K562 (cell line): Measurements from ENCODE around the gene FAM156A. TPM values are rescaled to one million over a fixed set of nuclear protein-coding genes. Genes with fewer than 3 reads are reported as not detected.

Source experiments
- ESRRA ChIP-seq: fragments of 450-650 bp; IDR thresholded peaks from 2 replicates; pipeline ENCODE4 v1.6.1; 2014; ENCODE audit warnings: low read depth, mild to moderate bottlenecking, moderate library complexity, borderline replicate concordance
- FOXK2 ChIP-seq, 2 experiments: fragments of 450-650 bp; IDR thresholded peaks in 1 of 2; conservative IDR thresholded peaks in 1 of 2; 2 replicates each; pipeline ENCODE4 v1.6.1; 2016; ENCODE audit warnings: low read depth in 2 of 2, mild to moderate bottlenecking in 1 of 2
- GTF2F1 ChIP-seq: IDR thresholded peaks from 2 replicates; pipeline ENCODE4 v1.6.1; 2011; ENCODE audit warnings: low read depth, low read length, improper control_type of control experiment
- HNRNPLL ChIP-seq: fragments of 200-400 bp; formaldehyde crosslinking; IDR thresholded peaks from 2 replicates; pipeline ENCODE4 v1.6.1; 2017; ENCODE audit warnings: low read length, low read depth, mild to moderate bottlenecking; ENCODE audit not compliant: poor library complexity, severe bottlenecking
- KLF1 ChIP-seq: fragments of 450-650 bp; IDR thresholded peaks from 2 replicates; pipeline ENCODE4 v1.6.1; 2016; ENCODE audit warnings: missing genetic modification characterization, missing compliant biosample characterization
- NFYB ChIP-seq: IDR thresholded peaks from 2 replicates; pipeline ENCODE4 v1.6.1; 2011; ENCODE audit warnings: mild to moderate bottlenecking, moderate library complexity; ENCODE audit not compliant: insufficient read length; ENCODE audit errors: extremely low read depth
- NR2C1 ChIP-seq, 2 experiments: fragments of 450-650 bp; IDR thresholded peaks; 2 replicates each; pipeline ENCODE4 v1.6.1; 2017; ENCODE audit warnings: mild to moderate bottlenecking in 2 of 2, antibody characterized with exemption in 1 of 2, inconsistent platforms in 1 of 2, missing compliant biosample characterization in 1 of 2, missing genetic modification characterization in 1 of 2
- TAF9B ChIP-seq: fragments of 450-650 bp; IDR thresholded peaks from 2 replicates; pipeline ENCODE4 v1.6.1; 2018; ENCODE audit warnings: mild to moderate bottlenecking; ENCODE audit not compliant: partially characterized antibody
- TOE1 ChIP-seq, 2 experiments: fragments of 450-650 bp in 1 of 2; sonication (generic) in 1 of 2; formaldehyde crosslinking in 1 of 2; IDR thresholded peaks; 2 replicates each; pipeline versions ENCODE4 v1.7.1 to v1.8.0; 2016 to 2022; ENCODE audit warnings: borderline replicate concordance in 2 of 2, mild to moderate bottlenecking in 2 of 2, antibody characterized with exemption in 1 of 2, inconsistent platforms in 1 of 2, low read depth in 1 of 2, missing genetic modification reagents in 1 of 2, moderate library complexity in 1 of 2
- ZNF263 ChIP-seq: sonication (generic); formaldehyde crosslinking; IDR thresholded peaks from 2 replicates; pipeline ENCODE4 v1.8.0; 2022; ENCODE audit warnings: mild to moderate bottlenecking, missing genetic modification reagents, borderline replicate concordance
- polyA plus RNA-seq, 8 experiments: library from polyadenylated mRNA; depleted of rRNA in 4 of 8; stranded (reverse) in 5 of 8; unstranded in 3 of 8; fragments of >200 nt; fragmentation: Nextera tagmentation in 2 of 8; fragmentation: Illumina TruSeq in 1 of 8; extraction: Ambion mirVana in 2 of 8; extraction: Trizol in 1 of 8; gene quantifications; 2 replicates each; pipeline versions ENCODE4 v1.2.1 to v1.2.3, GENCODE V29; 2011 to 2014; ENCODE audit warnings: inconsistent platforms in 1 of 8, missing spikeins in 1 of 8
- total RNA-seq, 7 experiments: library from RNA; depleted of rRNA in 6 of 7; stranded (reverse); fragments of >200 nt in 6 of 7; fragmentation: Illumina TruSeq in 2 of 7; extraction: Trizol in 2 of 7; gene quantifications; 2 replicates each; pipeline versions ENCODE4 v1.2.1 to v1.2.3, GENCODE V29; 2011 to 2021; ENCODE audit warnings: low replicate concordance in 1 of 7
- TF ChIP-seq, protein P1 (sequence below), 2 experiments: fragments of 450-650 bp; IDR thresholded peaks; 2 replicates each; pipeline ENCODE4 v1.6.1; 2016; ENCODE audit warnings: mild to moderate bottlenecking in 2 of 2, borderline replicate concordance in 1 of 2, low read depth in 1 of 2, moderate library complexity in 1 of 2
- TF ChIP-seq, protein P2 (sequence below): fragments of 450-650 bp; IDR thresholded peaks from 2 replicates; pipeline ENCODE4 v1.6.1; 2016
- TF ChIP-seq, protein P3 (sequence below): fragments of 200-800 bp; sonication (Bioruptor generic); IDR thresholded peaks from 2 replicates; pipeline ENCODE4 v1.6.1; 2017; ENCODE audit warnings: missing genetic modification characterization, missing compliant biosample characterization

Gene FAM156A
- total and polyA plus RNA-seq, 9 of the 15 experiments (the other 6 are each of a cell fraction or from before 2014, with no cell fraction given): 1.9 to 20.3 (median 8.6) TPM

DNA sequence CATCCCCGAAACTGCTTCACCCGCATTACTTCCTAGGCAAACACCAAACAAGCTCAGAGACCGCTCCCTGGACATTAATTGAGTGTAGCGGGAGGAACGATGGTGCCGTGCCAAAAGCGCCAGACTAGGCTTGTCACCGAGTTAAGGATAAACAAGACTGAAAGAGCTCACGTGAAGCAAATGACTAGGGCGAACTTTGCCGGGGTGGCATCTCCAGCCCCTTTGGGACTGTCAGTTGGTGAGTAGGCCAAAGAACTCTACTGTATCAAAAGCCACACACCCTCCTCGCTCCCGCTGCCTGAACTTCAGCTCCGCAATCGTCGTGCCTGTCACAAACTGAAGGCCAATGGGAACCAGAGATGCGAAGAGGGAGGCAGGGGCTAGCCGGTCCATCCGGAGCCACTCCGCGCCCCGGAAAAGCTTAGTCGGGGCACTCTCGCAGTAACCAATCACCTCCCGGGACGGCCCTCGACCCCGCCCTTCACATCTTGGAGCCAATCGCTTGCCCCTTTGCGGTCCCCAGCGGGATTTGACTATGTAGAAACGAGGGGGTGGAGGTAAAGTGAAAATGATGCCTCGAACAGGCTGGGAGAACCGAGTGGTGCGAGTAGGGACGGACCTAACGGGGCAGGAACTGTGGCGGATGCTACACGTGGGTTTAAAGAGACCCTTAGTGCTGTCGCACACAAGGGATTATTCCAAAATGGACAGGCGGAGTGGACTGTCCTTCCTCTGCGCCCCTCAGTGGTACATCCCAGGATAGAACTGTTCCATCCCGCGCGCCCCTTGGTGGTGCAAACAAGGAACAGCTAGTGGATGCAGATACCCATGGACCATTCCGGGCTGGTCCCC is 37.0 kb upstream of the FAM156A start (continued):
- TF ChIP-seq, protein P1, sequence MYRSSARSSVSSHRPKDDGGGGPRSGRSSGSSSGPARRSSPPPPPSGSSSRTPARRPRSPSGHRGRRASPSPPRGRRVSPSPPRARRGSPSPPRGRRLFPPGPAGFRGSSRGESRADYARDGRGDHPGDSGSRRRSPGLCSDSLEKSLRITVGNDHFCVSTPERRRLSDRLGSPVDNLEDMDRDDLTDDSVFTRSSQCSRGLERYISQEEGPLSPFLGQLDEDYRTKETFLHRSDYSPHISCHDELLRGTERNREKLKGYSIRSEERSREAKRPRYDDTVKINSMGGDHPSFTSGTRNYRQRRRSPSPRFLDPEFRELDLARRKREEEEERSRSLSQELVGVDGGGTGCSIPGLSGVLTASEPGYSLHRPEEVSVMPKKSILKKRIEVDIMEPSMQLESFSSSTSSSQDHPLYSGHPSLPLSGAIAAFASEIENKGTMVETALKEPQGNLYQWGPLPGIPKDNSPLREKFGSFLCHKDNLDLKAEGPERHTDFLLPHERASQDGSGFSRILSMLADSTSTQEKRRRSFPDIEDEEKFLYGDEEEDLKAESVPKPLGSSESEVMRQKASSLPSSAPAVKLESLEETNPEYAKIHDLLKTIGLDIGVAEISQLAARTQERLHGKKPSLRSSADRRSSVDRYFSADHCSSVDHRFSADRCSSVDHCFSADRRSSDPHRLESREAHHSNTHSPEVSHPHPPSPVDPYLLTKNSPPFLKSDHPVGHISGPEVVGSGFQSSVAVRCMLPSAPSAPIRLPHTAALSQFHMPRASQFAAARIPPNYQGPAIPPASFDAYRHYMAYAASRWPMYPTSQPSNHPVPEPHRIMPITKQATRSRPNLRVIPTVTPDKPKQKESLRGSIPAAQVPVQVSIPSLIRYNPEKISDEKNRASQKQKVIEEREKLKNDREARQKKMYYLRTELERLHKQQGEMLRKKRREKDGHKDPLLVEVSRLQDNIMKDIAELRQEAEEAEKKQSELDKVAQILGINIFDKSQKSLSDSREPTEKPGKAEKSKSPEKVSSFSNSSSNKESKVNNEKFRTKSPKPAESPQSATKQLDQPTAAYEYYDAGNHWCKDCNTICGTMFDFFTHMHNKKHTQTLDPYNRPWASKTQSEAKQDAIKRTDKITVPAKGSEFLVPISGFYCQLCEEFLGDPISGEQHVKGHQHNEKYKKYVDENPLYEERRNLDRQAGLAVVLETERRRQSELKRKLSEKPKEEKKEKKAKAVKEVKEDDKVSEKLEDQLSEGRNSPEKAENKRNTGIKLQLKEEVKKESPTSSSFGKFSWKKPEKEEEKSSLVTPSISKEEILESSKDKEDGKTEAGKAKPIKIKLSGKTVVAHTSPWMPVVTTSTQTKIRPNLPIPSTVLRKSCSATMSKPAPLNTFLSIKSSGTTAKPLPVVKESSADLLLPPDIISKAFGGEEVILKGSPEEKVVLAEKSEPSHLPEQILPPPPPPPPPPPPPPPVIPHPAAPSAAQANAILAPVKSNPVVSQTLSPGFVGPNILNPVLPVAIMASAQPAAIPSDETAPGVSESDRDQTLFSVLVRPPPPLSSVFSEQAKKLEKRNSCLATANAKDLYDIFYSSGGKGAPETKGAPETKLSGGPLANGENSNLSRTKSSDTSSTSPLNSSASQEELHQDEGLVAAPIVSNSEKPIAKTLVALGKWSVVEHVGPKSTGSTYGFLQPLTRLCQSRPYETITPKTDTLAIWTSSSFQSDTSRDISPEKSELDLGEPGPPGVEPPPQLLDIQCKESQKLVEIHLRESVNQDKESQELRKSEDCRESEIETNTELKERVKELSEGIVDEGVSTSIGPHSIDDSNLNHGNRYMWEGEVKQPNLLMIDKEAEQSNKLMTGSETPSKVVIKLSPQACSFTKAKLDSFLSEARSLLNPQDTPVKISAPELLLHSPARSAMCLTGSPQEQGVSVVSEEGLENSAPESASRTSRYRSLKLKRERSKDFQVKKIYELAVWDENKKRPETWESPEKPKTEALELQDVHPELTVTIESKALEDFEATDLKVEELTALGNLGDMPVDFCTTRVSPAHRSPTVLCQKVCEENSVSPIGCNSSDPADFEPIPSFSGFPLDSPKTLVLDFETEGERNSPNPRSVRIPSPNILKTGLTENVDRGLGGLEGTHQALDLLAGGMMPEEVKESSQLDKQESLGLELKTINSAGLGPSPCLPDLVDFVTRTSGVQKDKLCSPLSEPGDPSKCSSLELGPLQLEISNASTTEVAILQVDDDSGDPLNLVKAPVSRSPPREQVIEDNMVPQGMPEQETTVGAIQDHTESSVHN (IDR thresholded peaks at IDR 0.05; ENCODE audit: borderline replicate concordance in 1 of 2, low read depth in 1 of 2): no peak
- peak; percentile 13; the same call in 1 of the 2 replicates for TF ChIP-seq ESRRA
- 0 out of 2 replicates have a peak, but pooled peaks have one; percentile 24 for TF ChIP-seq ZNF263 (CRISPR knock-in tag)
- TF ChIP-seq HNRNPLL: peak; percentile 63
- peak; percentile 97 for TF ChIP-seq NR2C1 (IDR thresholded peaks at IDR 0.05)
- peak; percentile 98 for TF ChIP-seq NR2C1 (tag; IDR thresholded peaks at IDR 0.05)
- TF ChIP-seq FOXK2 (conservative IDR thresholded peaks at IDR 0.05 in 1 of 2, IDR thresholded peaks at IDR 0.05 in 1 of 2; ENCODE audit: low read depth in 2 of 2): peak in 1 of 2 experiments; percentile 99; a peak in 2 of 4 replicates
- peak; percentile 68; the same call in 1 of the 2 replicates for TF ChIP-seq KLF1 (tag)
- TF ChIP-seq TAF9B: no peak
- TF ChIP-seq, protein P2, sequence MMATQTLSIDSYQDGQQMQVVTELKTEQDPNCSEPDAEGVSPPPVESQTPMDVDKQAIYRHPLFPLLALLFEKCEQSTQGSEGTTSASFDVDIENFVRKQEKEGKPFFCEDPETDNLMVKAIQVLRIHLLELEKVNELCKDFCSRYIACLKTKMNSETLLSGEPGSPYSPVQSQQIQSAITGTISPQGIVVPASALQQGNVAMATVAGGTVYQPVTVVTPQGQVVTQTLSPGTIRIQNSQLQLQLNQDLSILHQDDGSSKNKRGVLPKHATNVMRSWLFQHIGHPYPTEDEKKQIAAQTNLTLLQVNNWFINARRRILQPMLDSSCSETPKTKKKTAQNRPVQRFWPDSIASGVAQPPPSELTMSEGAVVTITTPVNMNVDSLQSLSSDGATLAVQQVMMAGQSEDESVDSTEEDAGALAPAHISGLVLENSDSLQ: peak; percentile 95
- peak; percentile 93 for TF ChIP-seq TOE1 (IDR thresholded peaks at IDR 0.05; ENCODE audit: borderline replicate concordance)
- TF ChIP-seq TOE1 (CRISPR knock-in tag; IDR thresholded peaks at IDR 0.05; ENCODE audit: borderline replicate concordance, low read depth): no peak
- TF ChIP-seq, protein P3, sequence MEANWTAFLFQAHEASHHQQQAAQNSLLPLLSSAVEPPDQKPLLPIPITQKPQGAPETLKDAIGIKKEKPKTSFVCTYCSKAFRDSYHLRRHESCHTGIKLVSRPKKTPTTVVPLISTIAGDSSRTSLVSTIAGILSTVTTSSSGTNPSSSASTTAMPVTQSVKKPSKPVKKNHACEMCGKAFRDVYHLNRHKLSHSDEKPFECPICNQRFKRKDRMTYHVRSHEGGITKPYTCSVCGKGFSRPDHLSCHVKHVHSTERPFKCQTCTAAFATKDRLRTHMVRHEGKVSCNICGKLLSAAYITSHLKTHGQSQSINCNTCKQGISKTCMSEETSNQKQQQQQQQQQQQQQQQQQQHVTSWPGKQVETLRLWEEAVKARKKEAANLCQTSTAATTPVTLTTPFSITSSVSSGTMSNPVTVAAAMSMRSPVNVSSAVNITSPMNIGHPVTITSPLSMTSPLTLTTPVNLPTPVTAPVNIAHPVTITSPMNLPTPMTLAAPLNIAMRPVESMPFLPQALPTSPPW (CRISPR knock-in tag): peak; percentile 37; the same call in 1 of the 2 replicates
- peak; percentile 15 for TF ChIP-seq NFYB
- no peak for TF ChIP-seq GTF2F1
